Eye (tissue), 1 donor: ENCODE measurements around the gene C12orf75.
A peak's percentile ranks its signal among the peaks of the same experiment; 100 is the strongest.
"Not testable (repeated sequence)": the region's sequence is repeated elsewhere in the genome, so short reads cannot be mapped to it uniquely, and the experiment has no call there.

Experiments used
- DNase-seq: peaks from one replicate; pipeline ENCODE4 v3.0.0-alpha.2; 2015

Gene C12orf75

DNA sequence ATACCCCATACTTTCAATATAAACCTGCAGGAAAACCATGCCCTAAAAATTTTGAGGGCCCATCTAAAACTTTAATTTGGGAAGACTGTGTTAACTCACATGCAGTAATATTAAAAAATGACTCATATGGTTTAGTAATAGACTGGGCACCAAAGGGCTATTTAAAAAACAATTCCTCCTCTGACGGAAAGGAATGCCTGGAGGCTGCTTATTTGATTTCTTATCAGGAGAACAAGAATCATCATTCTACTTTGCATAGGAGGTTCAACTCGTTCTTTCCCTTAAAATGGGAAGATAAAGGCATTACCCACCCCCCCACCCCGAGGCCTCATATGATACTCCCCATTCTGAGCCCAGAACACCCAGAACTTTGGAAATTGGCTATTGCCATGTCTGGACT, 18.6 kb upstream of the C12orf75 start:
- DNase-seq, result not testable (repeated sequence)

- DNase-seq, result not testable (repeated sequence)
Measured at GRCh38 chr12:105313755-105314154, 16.7 kb upstream of the C12orf75 start.

GRCh38 chr12:105315130-105315529, 15.4 kb upstream of the C12orf75 start:
- DNase-seq, result no peak

GRCh38 chr12:105315726-105316125, 14.8 kb upstream of the C12orf75 start:
- no peak for DNase-seq

DNA sequence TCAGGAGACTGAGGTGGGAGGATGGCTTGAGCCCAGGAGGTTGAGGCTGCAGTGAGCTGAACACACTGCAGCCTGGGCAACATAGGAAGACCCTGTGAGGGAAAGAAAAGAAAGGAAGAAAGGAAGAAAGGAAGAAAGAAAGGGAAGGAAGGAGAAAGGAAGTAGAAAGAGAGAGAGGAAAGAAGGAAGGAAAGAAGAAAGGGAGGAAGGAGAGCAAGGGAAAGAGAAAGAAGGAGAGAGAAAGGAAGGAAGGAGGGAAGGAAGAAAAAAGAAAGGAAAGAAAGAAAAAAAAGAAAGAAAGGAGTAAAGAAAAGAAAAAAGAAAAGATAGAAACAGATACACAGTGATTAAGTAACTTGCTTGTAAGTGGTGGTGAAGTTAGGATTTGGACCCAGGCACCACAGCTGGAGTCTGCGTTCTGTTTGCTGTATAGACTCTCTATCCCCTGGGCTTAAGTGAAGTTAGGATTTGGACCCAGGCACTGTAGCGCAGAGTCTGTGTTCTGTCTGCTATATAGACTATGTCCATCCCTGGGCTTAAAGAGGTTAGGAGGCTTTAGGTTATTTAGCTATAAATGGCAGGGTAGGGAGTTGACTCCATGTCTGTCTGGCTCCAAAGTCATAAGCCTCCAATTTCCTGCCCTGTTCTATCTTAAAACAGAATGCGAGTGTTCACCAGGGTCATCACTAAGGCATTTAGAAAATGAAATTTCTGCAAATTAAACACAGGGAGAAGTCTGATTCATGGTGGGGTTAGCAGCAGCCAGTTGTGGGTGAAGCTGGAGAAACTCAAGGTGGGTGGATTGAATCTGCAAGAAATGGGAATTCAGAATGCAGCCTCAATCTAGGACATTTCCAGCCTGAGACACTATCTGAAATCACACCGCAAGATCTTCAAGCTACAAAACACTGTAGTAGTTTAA, 13.3 kb upstream of the C12orf75 start:
- peak; percentile 14 for DNase-seq

- peak; percentile 24 for DNase-seq
Measured at GRCh38 chr12:105317942-105318621, 12.4 kb upstream of the C12orf75 start.

DNA sequence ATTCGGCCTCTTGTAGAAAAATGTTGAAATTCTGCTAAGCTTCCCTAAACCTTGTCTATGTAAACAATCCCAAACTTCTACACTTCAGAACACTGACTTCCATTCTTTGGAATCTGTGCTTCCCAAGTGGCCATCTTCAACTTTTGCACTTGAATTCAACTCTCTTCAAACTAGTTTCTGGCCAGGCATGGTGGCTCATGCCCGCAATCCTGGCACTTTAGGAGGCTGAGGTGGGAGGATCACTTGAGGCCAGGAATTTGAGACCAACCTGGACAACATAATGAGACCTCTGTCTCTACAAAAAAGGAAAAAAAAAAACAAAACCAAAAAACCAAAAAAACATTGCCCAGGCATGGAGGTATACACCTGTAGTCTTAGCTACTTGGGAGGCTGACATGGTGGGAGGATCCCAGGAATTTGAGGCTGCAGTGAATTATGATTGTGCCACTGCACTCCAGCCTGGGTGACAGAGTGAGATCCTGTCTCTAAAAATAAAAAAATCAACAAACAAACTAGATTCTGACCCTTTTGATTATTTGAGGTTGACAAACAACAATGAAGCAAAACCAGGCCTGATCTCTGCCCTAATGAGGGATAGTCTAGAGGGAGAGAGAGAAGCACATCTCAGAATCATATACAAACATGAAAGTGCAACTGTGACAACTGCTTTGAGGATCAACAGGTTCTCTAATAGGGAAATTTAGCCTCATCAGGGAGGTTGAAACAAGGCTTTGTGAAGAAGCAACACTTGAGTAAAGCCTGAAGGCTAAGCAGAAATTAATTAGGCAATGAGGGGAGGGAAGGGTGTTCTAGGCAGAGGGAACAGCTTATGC, 11.6 kb upstream of the C12orf75 start:
- DNase-seq, result no peak

DNA sequence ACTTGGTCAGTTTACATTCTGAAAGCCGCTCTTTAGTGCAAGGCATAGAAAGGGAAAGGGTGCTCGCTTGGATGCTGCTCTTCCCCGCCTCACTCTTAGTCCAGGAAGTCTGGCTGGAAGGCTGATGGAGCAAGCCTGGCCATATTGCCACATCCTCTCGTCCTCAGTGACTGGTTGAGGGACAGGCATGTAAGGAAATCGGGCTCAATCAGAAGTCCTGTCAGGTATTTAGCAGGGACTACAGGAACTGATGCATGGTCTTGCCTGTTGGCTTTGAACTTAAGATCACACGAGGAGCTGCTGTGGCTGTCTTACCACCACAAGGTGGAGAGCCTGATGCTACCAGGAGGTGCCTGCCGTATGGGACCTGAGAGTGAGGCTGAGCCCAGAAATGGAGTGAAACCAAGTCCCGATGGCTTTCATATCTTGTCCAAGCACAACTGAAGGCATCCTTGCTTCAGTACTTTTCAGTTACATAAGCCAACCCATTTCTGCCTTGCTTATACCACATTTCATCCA, 10.7 kb upstream of the C12orf75 start:
- DNase-seq, result no peak

GRCh38 chr12:105321125-105321524, 9.4 kb upstream of the C12orf75 start:
- no peak for DNase-seq

DNA sequence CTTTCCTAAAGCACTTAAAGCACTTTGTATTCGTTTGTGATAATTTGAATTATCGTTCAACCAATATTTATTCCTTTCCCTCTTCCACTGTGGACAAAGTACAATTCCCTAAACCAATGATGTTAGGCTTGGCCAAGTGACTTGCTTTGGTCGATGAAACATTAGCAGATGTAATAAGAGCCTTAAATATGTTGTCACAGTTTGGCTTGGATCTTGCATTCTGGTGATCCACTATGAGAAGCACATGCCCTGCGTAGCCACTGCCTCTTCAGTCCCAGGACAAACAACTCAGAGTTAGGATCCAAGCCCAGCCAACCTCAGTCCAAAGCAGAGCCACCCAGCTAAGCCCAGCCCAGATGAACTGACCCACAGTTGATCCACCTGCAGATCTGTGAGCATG, 8.4 kb upstream of the C12orf75 start:
- peak; percentile 14 for DNase-seq

DNA sequence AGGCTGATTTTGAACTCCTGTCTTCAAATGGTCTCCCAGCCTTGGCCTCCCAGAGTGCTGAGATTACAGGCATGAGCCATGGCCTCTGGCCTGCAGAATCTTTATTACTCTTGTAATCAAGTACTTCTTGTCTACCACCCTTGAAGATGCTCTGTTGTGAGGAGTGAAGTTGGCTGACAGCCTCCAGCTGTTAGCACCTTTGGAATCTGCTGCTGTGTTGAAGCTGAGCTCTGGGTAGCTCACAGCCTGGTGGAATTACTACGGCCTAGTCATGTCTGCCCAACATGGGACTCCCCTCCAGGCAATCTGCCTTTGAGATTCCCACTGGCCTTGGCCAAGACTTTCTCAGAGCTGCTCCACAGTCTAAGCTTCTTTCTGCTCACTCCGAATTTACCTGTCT, 5.8 kb upstream of the C12orf75 start:
- no peak for DNase-seq

DNA sequence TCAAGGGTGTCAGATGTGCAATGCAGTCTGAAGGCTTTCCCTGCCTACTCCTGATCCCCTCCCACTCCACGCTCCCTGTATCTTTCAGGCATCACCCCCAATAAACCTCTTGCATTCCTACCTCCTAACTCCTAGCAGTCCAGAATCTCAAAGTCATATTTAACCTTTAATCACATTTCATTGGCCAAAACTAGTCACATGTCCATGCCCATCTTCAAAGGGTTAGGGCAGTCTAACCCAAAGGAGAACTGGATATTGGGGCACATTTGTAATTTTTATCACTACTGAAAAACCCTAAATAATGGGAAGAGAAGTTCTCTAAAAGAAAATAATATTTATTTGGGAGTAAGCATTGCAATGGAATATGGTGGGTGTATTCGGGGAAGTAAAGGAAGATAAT, 5.4 kb upstream of the C12orf75 start:
- no peak for DNase-seq

GRCh38 chr12:105329926-105330282, 587 bp upstream of the C12orf75 start:
- no peak for DNase-seq

- peak; percentile 64 for DNase-seq
Measured at GRCh38 chr12:105330931-105331804, 677 bp downstream of the C12orf75 start.

GRCh38 chr12:105331805-105332251, 1.3 kb downstream of the C12orf75 start:
- no peak for DNase-seq

GRCh38 chr12:105332286-105332685, 1.8 kb downstream of the C12orf75 start:
- not testable (repeated sequence) for DNase-seq

DNA sequence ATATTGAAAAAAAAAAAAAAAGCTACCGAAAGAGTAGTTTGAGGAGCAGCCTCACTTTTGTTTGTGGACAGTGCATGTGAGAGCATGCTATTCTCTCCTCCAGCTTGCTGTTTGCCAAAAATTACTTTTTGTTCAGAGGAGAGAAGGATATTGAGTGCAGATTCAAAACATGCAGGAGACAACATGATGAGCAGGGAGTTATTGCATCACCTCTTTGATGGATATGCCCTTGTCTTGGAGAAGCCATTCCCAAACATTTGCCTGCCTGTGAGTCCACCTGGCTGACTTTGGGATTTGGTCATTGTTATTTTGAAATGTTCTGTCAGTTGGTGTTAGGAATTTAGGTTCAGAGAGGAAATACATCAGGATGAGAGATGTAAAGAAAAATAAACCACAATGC, 2.4 kb downstream of the C12orf75 start:
- DNase-seq, result no peak

DNA sequence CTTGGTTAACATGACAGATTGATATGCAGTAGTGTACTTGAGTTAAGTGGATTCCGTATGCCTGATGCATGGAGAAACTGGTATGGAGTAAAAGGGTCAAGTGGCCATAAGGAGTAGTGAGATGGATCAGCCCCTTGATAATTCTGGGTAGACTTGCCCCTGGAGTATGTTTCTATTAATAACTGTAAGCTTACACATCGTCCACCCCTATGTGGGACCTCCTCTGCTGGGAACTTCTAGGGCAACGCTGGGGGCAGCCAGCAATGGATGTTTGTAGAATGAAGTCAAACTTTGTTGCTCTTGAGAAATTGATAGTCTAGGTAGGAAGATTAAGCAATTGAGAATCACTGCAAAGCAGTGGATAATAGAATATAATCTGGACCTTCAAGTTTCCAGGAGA, 3.5 kb downstream of the C12orf75 start:
- DNase-seq, result no peak

DNA sequence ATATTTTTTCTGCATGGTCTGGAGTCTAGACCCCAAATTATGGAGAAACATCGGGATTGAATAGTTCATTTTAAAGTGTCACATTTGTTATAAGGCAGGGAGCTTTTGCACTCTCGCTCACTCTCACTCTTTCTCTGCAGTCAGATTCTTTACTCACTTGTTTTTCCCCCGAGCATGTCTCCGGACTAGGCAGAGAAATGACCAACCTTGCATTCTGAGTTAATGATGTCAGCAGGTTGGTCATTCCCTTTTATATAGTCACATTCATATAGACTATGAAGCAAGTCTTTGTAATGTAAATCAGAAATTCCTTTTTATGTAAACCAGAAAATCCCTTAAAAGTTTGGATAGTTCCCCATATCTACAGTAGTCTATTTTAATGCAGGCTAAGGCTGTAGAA, 4.1 kb downstream of the C12orf75 start:
- DNase-seq, result no peak

DNA sequence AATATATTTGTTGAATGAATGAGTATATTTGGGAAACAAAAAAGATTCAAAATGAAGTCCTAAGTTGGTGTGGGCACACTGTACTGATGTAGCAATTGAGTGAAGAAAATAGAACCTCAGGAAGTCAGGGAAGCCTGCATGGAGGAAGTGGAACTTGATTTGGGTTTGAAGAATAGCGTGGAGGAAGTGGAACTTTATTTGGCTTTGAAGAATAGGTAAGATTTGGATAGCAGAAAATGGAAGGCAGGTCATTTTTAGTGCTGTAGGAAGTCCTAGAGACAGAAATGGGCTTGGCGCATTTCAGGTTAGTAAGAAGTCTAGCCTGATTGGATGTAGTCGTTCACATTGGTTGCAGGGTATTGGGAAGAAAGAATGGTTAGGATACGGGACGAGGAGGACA, 5.4 kb downstream of the C12orf75 start:
- DNase-seq, result no peak

DNA sequence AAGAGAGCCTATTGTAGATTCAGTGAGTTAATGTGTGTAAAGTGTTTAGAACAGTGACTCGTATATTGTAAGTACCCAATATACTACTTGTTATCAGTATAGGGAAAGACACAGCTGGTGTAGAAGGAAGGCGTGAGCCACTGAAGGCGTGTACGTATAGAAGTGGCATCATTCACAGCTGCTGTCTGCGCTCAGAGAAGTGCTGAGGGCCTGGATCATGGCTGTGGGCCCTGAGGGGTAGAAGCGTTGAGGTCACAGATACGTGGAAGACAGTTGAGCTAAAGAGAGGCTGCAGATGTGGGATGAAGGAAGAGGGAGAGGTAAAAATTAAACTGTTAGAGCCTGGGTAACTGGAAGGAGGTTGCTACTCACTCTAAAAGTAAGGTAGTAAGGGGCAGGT, 5.9 kb downstream of the C12orf75 start:
- DNase-seq, result no peak

GRCh38 chr12:105337391-105337790, 6.9 kb downstream of the C12orf75 start:
- DNase-seq, result no peak
